ENCODE results near the gene RNASE7.

Gene RNASE7

DNA sequence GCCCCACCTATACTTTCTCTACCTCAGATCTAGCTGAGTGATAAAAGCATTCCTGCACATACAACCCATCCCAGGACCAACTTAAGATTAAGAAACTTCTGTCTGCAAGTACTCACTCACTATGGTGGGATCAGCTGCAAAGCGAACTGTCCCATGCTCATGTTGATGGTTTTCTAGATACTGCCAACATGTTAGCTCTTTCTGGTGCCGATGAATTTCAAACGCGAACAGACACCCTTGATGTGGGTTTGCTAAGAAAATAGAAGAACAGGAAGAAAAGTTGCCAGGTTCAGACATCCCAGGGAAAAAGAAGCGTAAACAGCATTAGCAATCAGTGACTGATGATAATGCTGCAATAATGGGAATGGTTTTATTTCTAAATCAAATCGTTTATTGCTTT lies 44.6 kb upstream of the RNASE7 start:
- Histone ChIP-seq H3K36me3 (ENCODE audit: low read length) (peaks cover 15% of the 10 kb centered on the region), H3K4me2 (ENCODE audit: low read depth, low read length, poor library complexity, severe bottlenecking) (no peak overlapping the region)
- TF ChIP-seq, protein P1, sequence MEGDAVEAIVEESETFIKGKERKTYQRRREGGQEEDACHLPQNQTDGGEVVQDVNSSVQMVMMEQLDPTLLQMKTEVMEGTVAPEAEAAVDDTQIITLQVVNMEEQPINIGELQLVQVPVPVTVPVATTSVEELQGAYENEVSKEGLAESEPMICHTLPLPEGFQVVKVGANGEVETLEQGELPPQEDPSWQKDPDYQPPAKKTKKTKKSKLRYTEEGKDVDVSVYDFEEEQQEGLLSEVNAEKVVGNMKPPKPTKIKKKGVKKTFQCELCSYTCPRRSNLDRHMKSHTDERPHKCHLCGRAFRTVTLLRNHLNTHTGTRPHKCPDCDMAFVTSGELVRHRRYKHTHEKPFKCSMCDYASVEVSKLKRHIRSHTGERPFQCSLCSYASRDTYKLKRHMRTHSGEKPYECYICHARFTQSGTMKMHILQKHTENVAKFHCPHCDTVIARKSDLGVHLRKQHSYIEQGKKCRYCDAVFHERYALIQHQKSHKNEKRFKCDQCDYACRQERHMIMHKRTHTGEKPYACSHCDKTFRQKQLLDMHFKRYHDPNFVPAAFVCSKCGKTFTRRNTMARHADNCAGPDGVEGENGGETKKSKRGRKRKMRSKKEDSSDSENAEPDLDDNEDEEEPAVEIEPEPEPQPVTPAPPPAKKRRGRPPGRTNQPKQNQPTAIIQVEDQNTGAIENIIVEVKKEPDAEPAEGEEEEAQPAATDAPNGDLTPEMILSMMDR (IDR thresholded peaks at IDR 0.05; ENCODE audit: insufficient read depth, low read length, poor library complexity, severe bottlenecking): no peak
- TF ChIP-seq EZH2phosphoT487 (conservative IDR thresholded peaks at IDR 0.05; ENCODE audit: low read length): no peak

GRCh38 chr14:20998139-20998538 lies 44.0 kb upstream of the RNASE7 start:
- H3K4me2 ChIP-seq (ENCODE audit: low read depth, low read length, poor library complexity, severe bottlenecking): no peak overlapping the region

More for the DNA sequence above, 44.6 kb upstream of the RNASE7 start:
- Histone ChIP-seq H3F3A (ENCODE audit: insufficient read depth) (no peaks in the 10 kb centered on the region), H3K79me2 (ENCODE audit: insufficient read depth, low read length) (no peaks in the 10 kb centered on the region), H3K9me2 (replicated peaks; ENCODE audit: insufficient read depth, low read length) (no peaks in the 10 kb centered on the region), H3K9me3 (ENCODE audit: insufficient read depth, low read length) (no peaks in the 10 kb centered on the region), H3K4me3 (ENCODE audit: insufficient read depth, low read length, poor library complexity, severe bottlenecking) (no peak overlapping the region), H3K27ac (ENCODE audit: low read depth, low read length) (no peak overlapping the region), H3K9ac (ENCODE audit: low read length) (no peak overlapping the region), H4K20me1 (ENCODE audit: low read depth, low read length) (no peaks in the 10 kb centered on the region), H2AFZ (ENCODE audit: low read depth, low read length, severe bottlenecking) (no peak overlapping the region), H3K27me3 (ENCODE audit: low read length) (no peaks in the 10 kb centered on the region)

DNA sequence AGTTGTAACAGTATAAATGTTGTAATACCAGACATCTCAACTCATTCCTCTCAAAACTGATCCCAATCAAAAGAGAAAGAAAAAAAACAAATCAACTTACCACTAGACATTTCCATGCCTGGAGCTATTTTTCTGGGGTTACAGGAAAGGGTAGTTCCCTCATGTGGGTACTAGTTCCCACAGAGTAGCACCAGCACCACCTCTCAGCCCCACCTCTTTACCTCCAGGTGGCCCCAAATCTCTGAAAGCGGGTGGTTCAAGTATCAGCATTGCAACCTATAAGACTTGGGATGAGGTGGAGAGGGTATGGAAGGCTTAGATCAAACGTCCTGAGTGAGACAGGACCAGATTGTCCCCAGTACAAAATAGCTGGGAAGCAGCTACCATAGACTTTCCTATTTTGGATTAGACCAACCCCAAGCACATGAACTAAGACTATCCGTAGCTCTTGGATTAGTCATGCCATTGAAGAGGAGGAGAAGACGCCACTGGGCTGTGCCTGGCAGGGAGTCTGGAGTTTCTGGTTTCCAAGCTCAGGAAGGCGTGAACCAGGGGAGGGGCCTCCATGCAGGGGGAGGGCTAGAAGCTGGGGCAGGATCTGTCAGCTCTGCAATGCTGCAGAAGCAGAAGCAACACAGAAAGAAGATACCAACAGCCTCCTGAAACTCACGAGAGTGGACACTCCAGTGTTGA lies 43.3 kb upstream of the RNASE7 start, which contains the start of gene SLC39A2:
SLC39A2 (plus strand) TSS at position 620 of the 693 bp plus-strand sequence. CDS start 154 bp downstream, outside the sequence.
- Histone ChIP-seq H3F3A (ENCODE audit: insufficient read depth) (no peaks in the 10 kb centered on the region), H3K4me3 (ENCODE audit: insufficient read depth, low read length, poor library complexity, severe bottlenecking) (no peak within 1 kb of the TSS), H2AFZ (ENCODE audit: low read depth, low read length, severe bottlenecking) (no peak within 1 kb of the TSS)

More at GRCh38 chr14:20998139-20998538, 44.0 kb upstream of the RNASE7 start:
- Histone ChIP-seq H3K9me3 (ENCODE audit: insufficient read depth, low read length) (no peaks in the 10 kb centered on the region), H3K27me3 (ENCODE audit: low read length) (no peaks in the 10 kb centered on the region), H3K27ac (ENCODE audit: low read depth, low read length) (no peak overlapping the region), H3F3A (ENCODE audit: insufficient read depth) (no peaks in the 10 kb centered on the region), H3K9ac (ENCODE audit: low read length) (no peak overlapping the region), H3K36me3 (ENCODE audit: low read length) (peaks cover 10% of the 10 kb centered on the region), H3K4me3 (ENCODE audit: insufficient read depth, low read length, poor library complexity, severe bottlenecking) (no peak overlapping the region), H3K9me2 (replicated peaks; ENCODE audit: insufficient read depth, low read length) (no peaks in the 10 kb centered on the region), H3K79me2 (ENCODE audit: insufficient read depth, low read length) (no peaks in the 10 kb centered on the region), H4K20me1 (ENCODE audit: low read depth, low read length) (no peaks in the 10 kb centered on the region), H2AFZ (ENCODE audit: low read depth, low read length, severe bottlenecking) (no peak overlapping the region)
- TF ChIP-seq, protein P1 (IDR thresholded peaks at IDR 0.05; ENCODE audit: insufficient read depth, low read length, poor library complexity, severe bottlenecking): no peak
- TF ChIP-seq EZH2phosphoT487 (conservative IDR thresholded peaks at IDR 0.05; ENCODE audit: low read length): no peak

More for the DNA sequence above, 43.3 kb upstream of the RNASE7 start, which contains the start of gene SLC39A2:
- no peak within 1 kb of the TSS for H3K9ac ChIP-seq (ENCODE audit: low read length)
- H3K27me3 ChIP-seq (ENCODE audit: low read length): no peaks in the 10 kb centered on the region
- H3K36me3 ChIP-seq (ENCODE audit: low read length): peaks cover 7% of the 10 kb centered on the region; the same call in 1 of the 2 replicates
- H3K79me2 ChIP-seq (ENCODE audit: insufficient read depth, low read length): no peaks in the 10 kb centered on the region
- H3K27ac ChIP-seq (ENCODE audit: low read depth, low read length): no peak within 1 kb of the TSS
- no peak for TF ChIP-seq EZH2phosphoT487 (conservative IDR thresholded peaks at IDR 0.05; ENCODE audit: low read length)
- TF ChIP-seq, protein P1 (IDR thresholded peaks at IDR 0.05; ENCODE audit: insufficient read depth, low read length, poor library complexity, severe bottlenecking): no peak
- H3K9me2 ChIP-seq (replicated peaks; ENCODE audit: insufficient read depth, low read length): no peaks in the 10 kb centered on the region
- H4K20me1 ChIP-seq (ENCODE audit: low read depth, low read length): no peaks in the 10 kb centered on the region
- H3K9me3 ChIP-seq (ENCODE audit: insufficient read depth, low read length): no peaks in the 10 kb centered on the region
- no peak within 1 kb of the TSS for H3K4me2 ChIP-seq (ENCODE audit: low read depth, low read length, poor library complexity, severe bottlenecking)
